IMR-90 (cell line): Measurements from ENCODE around the gene USP6NL. TPM values are rescaled to one million over a fixed set of nuclear protein-coding genes. Genes with fewer than 3 reads are reported as not detected.

Experiments
- ATAC-seq: fragments of 200-7000 bp; cut with Tn5 transposase; 2 replicates; pipeline ENCODE4 v1.9.1; 2020; ENCODE audit warnings: low read depth, mild to moderate bottlenecking, moderate library complexity
- BruUV-seq: library from RNA; stranded (reverse); fragments of 400-500 nt; replicated peaks from 2 replicates; lab custom pipeline; 2021; lab: Mats Ljungman, UMichigan
- CTCF ChIA-PET: fragments of 300-600 bp; formaldehyde crosslinking; extraction: SDS; loops from one replicate; lab custom pipeline; 2021; ENCODE audit warnings: antibody characterized with exemption; lab: Yijun Ruan, JAX
- POLR2A ChIA-PET: fragments of 300-600 bp; sonication (Branson Sonifier 250); formaldehyde crosslinking; loops from one replicate; lab custom pipeline; 2022; ENCODE audit warnings: antibody characterized with exemption; ENCODE audit not compliant: unreplicated experiment; lab: Charles Lee
- DNase-seq: peaks from one replicate; pipeline ENCODE4 v3.0.0; 2013
- H2AFZ ChIP-seq: replicated peaks from 2 replicates; pipeline ENCODE3; 2013; ENCODE audit warnings: low read length, mild to moderate bottlenecking; ENCODE audit not compliant: poor library complexity
- H2AK5ac ChIP-seq: 2 replicates; pipeline ENCODE4 v1.6.1; 2013; ENCODE audit warnings: low read depth, low read length, inconsistent platforms
- H2AK9ac ChIP-seq: replicated peaks from 2 replicates; pipeline ENCODE3; 2013; ENCODE audit warnings: mild to moderate bottlenecking, low read depth, low read length, moderate library complexity; ENCODE audit not compliant: poor library complexity
- H2BK120ac ChIP-seq: 2 replicates; pipeline ENCODE4 v1.6.1; 2013; ENCODE audit warnings: low read depth, low read length, inconsistent platforms
- H2BK15ac ChIP-seq: 3 replicates; pipeline ENCODE4 v1.6.1; 2013; ENCODE audit warnings: low read depth, low read length, inconsistent platforms
- H2BK20ac ChIP-seq: 2 replicates; pipeline ENCODE4 v1.6.1; 2013; ENCODE audit warnings: low read depth, mild to moderate bottlenecking, inconsistent platforms, low read length, moderate library complexity
- H2BK5ac ChIP-seq: 2 replicates; pipeline ENCODE4 v1.6.1; 2013; ENCODE audit warnings: mild to moderate bottlenecking, low read depth, low read length, inconsistent platforms; ENCODE audit not compliant: poor library complexity, severe bottlenecking
- H3K14ac ChIP-seq: replicated peaks from 2 replicates; pipeline ENCODE4 v1.6.1; 2013; ENCODE audit warnings: low read depth, low read length, inconsistent platforms
- H3K18ac ChIP-seq: 2 replicates; pipeline ENCODE4 v1.6.1; 2013; ENCODE audit warnings: low read depth, low read length, control low read depth
- H3K23ac ChIP-seq: 2 replicates; pipeline ENCODE4 v1.6.1; 2013; ENCODE audit warnings: low read depth, low read length, inconsistent platforms
- H3K27ac ChIP-seq: 2 replicates; pipeline ENCODE4 v1.5.1; 2013; ENCODE audit warnings: mild to moderate bottlenecking, control low read depth, low read length; ENCODE audit not compliant: insufficient read depth
- H3K27me3 ChIP-seq: 2 replicates; pipeline ENCODE4 v1.6.1; 2013; ENCODE audit warnings: low read length; ENCODE audit not compliant: control insufficient read depth, insufficient read depth
- H3K36me3 ChIP-seq: 2 replicates; pipeline ENCODE4 v1.6.1; 2013; ENCODE audit warnings: low read length, mixed read lengths; ENCODE audit not compliant: control insufficient read depth, insufficient read depth
- H3K4ac ChIP-seq: 2 replicates; pipeline ENCODE4 v1.6.1; 2013; ENCODE audit warnings: low read depth, low read length, inconsistent platforms
- H3K4me1 ChIP-seq: 2 replicates; pipeline ENCODE4 v1.6.1; 2013; ENCODE audit warnings: low read length, mixed read lengths; ENCODE audit not compliant: control insufficient read depth, insufficient read depth
- H3K4me2 ChIP-seq: 2 replicates; pipeline ENCODE4 v1.6.1; 2013; ENCODE audit warnings: low read depth, mild to moderate bottlenecking, control low read depth, low read length, moderate library complexity
- H3K4me3 ChIP-seq: 2 replicates; pipeline ENCODE4 v1.5.1; 2013; ENCODE audit warnings: low read depth, mild to moderate bottlenecking, control low read depth, low read length, moderate library complexity; ENCODE audit not compliant: insufficient read depth
- H3K56ac ChIP-seq: 2 replicates; pipeline ENCODE4 v1.6.1; 2013; ENCODE audit warnings: low read length, inconsistent platforms; ENCODE audit not compliant: insufficient read depth; ENCODE audit errors: extremely low read depth
- H3K79me1 ChIP-seq, 2 experiments: 2 replicates each; pipeline ENCODE4 v1.6.1; 2013; ENCODE audit warnings: low read length in 2 of 2, inconsistent platforms in 1 of 2, low read depth in 1 of 2
- H3K9ac ChIP-seq: 2 replicates; pipeline ENCODE4 v1.6.1; 2013; ENCODE audit warnings: low read depth, low read length, control low read depth
- H3K9me1 ChIP-seq: 2 replicates; pipeline ENCODE4 v1.6.1; 2013; ENCODE audit warnings: low read length, inconsistent platforms; ENCODE audit not compliant: insufficient read depth
- H3K9me3 ChIP-seq: 2 replicates; pipeline ENCODE4 v1.6.1; 2013; ENCODE audit warnings: low read length; ENCODE audit not compliant: control insufficient read depth, insufficient read depth
- H4K20me1 ChIP-seq: 2 replicates; pipeline ENCODE4 v1.6.1; 2013; ENCODE audit warnings: low read length, inconsistent platforms; ENCODE audit not compliant: insufficient read depth
- H4K5ac ChIP-seq: 2 replicates; pipeline ENCODE4 v1.6.1; 2013; ENCODE audit warnings: mild to moderate bottlenecking, low read depth, low read length, control low read depth
- H4K8ac ChIP-seq, 2 experiments: 2 replicates each; pipeline ENCODE4 v1.6.1; 2013; ENCODE audit warnings: low read depth in 2 of 2, low read length in 2 of 2, control low read depth in 1 of 2, inconsistent platforms in 1 of 2
- H4K91ac ChIP-seq: 2 replicates; pipeline ENCODE4 v1.6.1; 2013; ENCODE audit warnings: low read depth, low read length, inconsistent platforms; ENCODE audit not compliant: insufficient read depth
- BHLHE40 ChIP-seq: fragments of 150-350 bp; IDR thresholded peaks from 2 replicates; pipeline ENCODE4 v1.6.1; 2016; ENCODE audit warnings: mild to moderate bottlenecking, low read depth, low read length
- CEBPB ChIP-seq: IDR thresholded peaks from 2 replicates; pipeline ENCODE4 v1.6.1; 2012; ENCODE audit warnings: low read depth, low read length, improper control_type of control experiment
- CHD1 ChIP-seq: IDR thresholded peaks from 2 replicates; pipeline ENCODE4 v1.6.1; 2012; ENCODE audit warnings: low read depth, low read length, improper control_type of control experiment
- ELK1 ChIP-seq: fragments of 150-350 bp; IDR thresholded peaks from 2 replicates; pipeline ENCODE4 v1.6.1; 2016; ENCODE audit warnings: low read depth, mild to moderate bottlenecking, low read length, moderate library complexity, borderline replicate concordance
- FOS ChIP-seq: fragments of 150-350 bp; IDR thresholded peaks from 2 replicates; pipeline ENCODE4 v1.6.1; 2016; ENCODE audit warnings: low read depth, low read length
- MAFK ChIP-seq: IDR thresholded peaks from 2 replicates; pipeline ENCODE4 v1.6.1; 2012; ENCODE audit warnings: low read depth, low read length, improper control_type of control experiment
- MAZ ChIP-seq: IDR thresholded peaks from 2 replicates; pipeline ENCODE4 v1.6.1; 2012; ENCODE audit warnings: low read depth, mild to moderate bottlenecking, low read length, improper control_type of control experiment, moderate library complexity, borderline replicate concordance
- MXI1 ChIP-seq: IDR thresholded peaks from 2 replicates; pipeline ENCODE4 v1.6.1; 2012; ENCODE audit warnings: low read depth, mild to moderate bottlenecking, low read length, moderate library complexity, borderline replicate concordance
- NFE2L2 ChIP-seq: fragments of 150-350 bp; IDR thresholded peaks from 2 replicates; pipeline ENCODE4 v1.6.1; 2016; ENCODE audit warnings: low read depth, mild to moderate bottlenecking, low read length
- POLR2A ChIP-seq: IDR thresholded peaks from 2 replicates; pipeline ENCODE4 v1.6.1; 2012; ENCODE audit warnings: mild to moderate bottlenecking, low read depth, low read length
- RAD21 ChIP-seq: IDR thresholded peaks from 2 replicates; pipeline ENCODE4 v1.6.1; 2012; ENCODE audit warnings: low read length, improper control_type of control experiment
- RCOR1 ChIP-seq: IDR thresholded peaks from 2 replicates; pipeline ENCODE4 v1.6.1; 2012; ENCODE audit warnings: mild to moderate bottlenecking, low read length, improper control_type of control experiment; ENCODE audit not compliant: insufficient replicate concordance
- RFX5 ChIP-seq: IDR thresholded peaks from 2 replicates; pipeline ENCODE4 v1.8.0; 2012; ENCODE audit warnings: low read depth, mild to moderate bottlenecking, low read length, moderate library complexity
- SMC3 ChIP-seq: fragments of 150-350 bp; IDR thresholded peaks from 2 replicates; pipeline ENCODE4 v1.6.1; 2016; ENCODE audit warnings: low read depth, mild to moderate bottlenecking, antibody characterized with exemption, low read length, moderate library complexity
- WGBS, 2 experiments: methylation state at CpG; one replicate each; pipeline versions ENCODE4 v1.1.5 to v1.1.7; 2013; ENCODE audit warnings: missing lambda C conversion rate in 2 of 2; ENCODE audit not compliant: insufficient read length in 1 of 2; ENCODE audit errors: extremely low coverage in 2 of 2; 5-methylcytosine and 5-hydroxymethylcytosine counted together
- dilution Hi-C: fragments of 300-500 bp; cut with HindIII; formaldehyde crosslinking; loops from one replicate; pipeline ENCODE4 v1.14.3; 2018; ENCODE audit warnings: low sequenced_read_pairs; ENCODE audit not compliant: unreplicated experiment
- in situ Hi-C: fragments of 300-500 bp; cut with MboI; formaldehyde crosslinking; loops from 3 replicates; pipeline ENCODE4 v1.14.3; 2019; ENCODE audit warnings: low sequenced_read_pairs, inconsistent platforms, mixed read lengths
- intact Hi-C: fragments of 100-400 bp; cut with micrococcal nuclease; formaldehyde crosslinking; loops from 2 replicates; pipeline ENCODE4 v1.10.0; 2022
- polyA plus RNA-seq, 3 experiments: library from polyadenylated mRNA; depleted of rRNA; stranded (reverse); fragments of >200 nt; gene quantifications; 2 replicates each; pipeline ENCODE4 v1.2.3, GENCODE V29; 2012; ENCODE audit warnings: low replicate concordance in 1 of 3
- total RNA-seq: library from RNA; depleted of rRNA; stranded (reverse); fragments of >200 nt; gene quantifications from 2 replicates; pipeline ENCODE4 v1.2.3, GENCODE V29; 2012
- TF ChIP-seq, protein P1 (sequence below): conservative IDR thresholded peaks from 2 replicates; pipeline ENCODE4 v1.5.1; 2012; ENCODE audit warnings: mild to moderate bottlenecking, low read depth, low read length, improper control_type of control experiment
- TF ChIP-seq, protein P2 (sequence below): fragments of 150-350 bp; IDR thresholded peaks from 2 replicates; pipeline ENCODE4 v1.6.1; 2017; ENCODE audit warnings: mild to moderate bottlenecking, antibody characterized with exemption, low read length, low read depth

Gene USP6NL
- total and polyA plus RNA-seq, 2 of the 4 experiments (the other 2 are of a cell fraction): 7.8 to 9.1 TPM

DNA sequence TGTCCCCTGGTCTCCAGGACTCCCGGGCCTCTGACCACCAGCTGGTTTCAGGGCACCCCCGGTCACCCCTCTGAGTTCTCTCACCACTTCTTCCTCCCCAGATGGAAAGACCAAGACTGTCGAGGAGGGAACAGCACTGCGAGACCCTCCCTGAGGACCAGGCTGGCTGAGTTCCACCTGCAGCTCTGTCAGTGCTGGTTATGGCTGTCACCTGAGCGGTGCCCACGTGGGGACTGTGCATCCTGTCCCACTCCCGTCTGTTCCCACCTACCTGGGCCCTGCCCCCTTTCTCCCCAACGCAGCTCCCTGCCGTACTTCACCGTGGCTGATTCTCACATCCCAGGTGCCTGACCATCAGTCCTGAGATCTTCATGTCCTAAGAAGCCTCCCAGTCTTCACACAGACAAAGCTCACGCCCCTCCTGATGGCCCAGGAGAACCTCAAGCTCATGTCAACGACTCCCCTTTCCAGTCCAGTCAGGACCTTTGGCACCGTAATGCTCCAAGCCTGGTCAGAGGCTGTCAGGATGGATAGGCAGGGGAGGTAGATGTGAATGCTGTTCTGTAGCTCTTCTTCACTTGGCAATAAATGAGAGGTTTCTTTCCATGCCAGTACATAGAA, 159.7 kb downstream of the USP6NL start:
- CTCF ChIA-PET: no interaction called here
- intact Hi-C loops: no loop called here
- ATAC-seq: no peak

More for the DNA sequence above, 159.7 kb downstream of the USP6NL start:
- no peaks in the 10 kb centered on the region for H3K79me1 ChIP-seq
- H2AFZ ChIP-seq: no peak overlapping the region
- no peaks in the 10 kb centered on the region for H4K20me1 ChIP-seq
- H3K4me3 ChIP-seq: no peak overlapping the region
- H3K56ac ChIP-seq: no peak overlapping the region
- H2BK15ac ChIP-seq: no peak overlapping the region
- no peak overlapping the region for H4K8ac ChIP-seq
- H3K9me3 ChIP-seq: no peaks in the 10 kb centered on the region
- in situ Hi-C loops: no loop called here
- dilution Hi-C loops: no loop called here
- no peak overlapping the region for H4K91ac ChIP-seq
- no peak overlapping the region for H3K27ac ChIP-seq
- BruUV-seq: no TSS peak
- H3K18ac ChIP-seq: no peak overlapping the region
- no peak overlapping the region for H3K23ac ChIP-seq
- H2BK20ac ChIP-seq: no peak overlapping the region
- no peak overlapping the region for H3K9ac ChIP-seq
- H3K4me1 ChIP-seq: no peaks in the 10 kb centered on the region
- no peak for DNase-seq
- POLR2A ChIA-PET: no interaction called here
- H2BK5ac ChIP-seq: no peak overlapping the region
- WGBS, 2 experiments: 86% methylated on average over 7 of the region's 13 CpGs; no CpG with 5 or more reads in 1 of the 2 experiments
- H3K14ac ChIP-seq: no peak overlapping the region
- TF ChIP-seq FOS (no peak), BHLHE40 (no peak), SMC3 (no peak), MAZ (no peak), NFE2L2 (no peak), RFX5 (no peak), ELK1 (no peak), CEBPB (no peak), CHD1 (no peak), RCOR1 (no peak), POLR2A (no peak), MAFK (no peak), MXI1 (no peak), RAD21 (no peak)
- TF ChIP-seq, protein P1, sequence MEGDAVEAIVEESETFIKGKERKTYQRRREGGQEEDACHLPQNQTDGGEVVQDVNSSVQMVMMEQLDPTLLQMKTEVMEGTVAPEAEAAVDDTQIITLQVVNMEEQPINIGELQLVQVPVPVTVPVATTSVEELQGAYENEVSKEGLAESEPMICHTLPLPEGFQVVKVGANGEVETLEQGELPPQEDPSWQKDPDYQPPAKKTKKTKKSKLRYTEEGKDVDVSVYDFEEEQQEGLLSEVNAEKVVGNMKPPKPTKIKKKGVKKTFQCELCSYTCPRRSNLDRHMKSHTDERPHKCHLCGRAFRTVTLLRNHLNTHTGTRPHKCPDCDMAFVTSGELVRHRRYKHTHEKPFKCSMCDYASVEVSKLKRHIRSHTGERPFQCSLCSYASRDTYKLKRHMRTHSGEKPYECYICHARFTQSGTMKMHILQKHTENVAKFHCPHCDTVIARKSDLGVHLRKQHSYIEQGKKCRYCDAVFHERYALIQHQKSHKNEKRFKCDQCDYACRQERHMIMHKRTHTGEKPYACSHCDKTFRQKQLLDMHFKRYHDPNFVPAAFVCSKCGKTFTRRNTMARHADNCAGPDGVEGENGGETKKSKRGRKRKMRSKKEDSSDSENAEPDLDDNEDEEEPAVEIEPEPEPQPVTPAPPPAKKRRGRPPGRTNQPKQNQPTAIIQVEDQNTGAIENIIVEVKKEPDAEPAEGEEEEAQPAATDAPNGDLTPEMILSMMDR: no peak
- TF ChIP-seq, protein P2, sequence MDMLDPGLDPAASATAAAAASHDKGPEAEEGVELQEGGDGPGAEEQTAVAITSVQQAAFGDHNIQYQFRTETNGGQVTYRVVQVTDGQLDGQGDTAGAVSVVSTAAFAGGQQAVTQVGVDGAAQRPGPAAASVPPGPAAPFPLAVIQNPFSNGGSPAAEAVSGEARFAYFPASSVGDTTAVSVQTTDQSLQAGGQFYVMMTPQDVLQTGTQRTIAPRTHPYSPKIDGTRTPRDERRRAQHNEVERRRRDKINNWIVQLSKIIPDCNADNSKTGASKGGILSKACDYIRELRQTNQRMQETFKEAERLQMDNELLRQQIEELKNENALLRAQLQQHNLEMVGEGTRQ: no peak
- no peaks in the 10 kb centered on the region for H3K9me1 ChIP-seq
- no peak overlapping the region for H2BK120ac ChIP-seq
- no peak overlapping the region for H3K4ac ChIP-seq
- no peak overlapping the region for H2AK9ac ChIP-seq
- H3K27me3 ChIP-seq: peaks cover 9% of the 10 kb centered on the region; the same call in 1 of the 2 replicates
- H3K4me2 ChIP-seq: no peak overlapping the region
- no peak overlapping the region for H2AK5ac ChIP-seq
- no peak overlapping the region for H4K5ac ChIP-seq
- no peaks in the 10 kb centered on the region for H3K36me3 ChIP-seq
